ENCODE measurements around the gene LRRC8B. TPM values are rescaled to one million over a fixed set of nuclear protein-coding genes. Genes with fewer than 3 reads are reported as not detected.

Gene LRRC8B
- total RNA-seq, 1 experiment from 2014 or later: 24.2 TPM

DNA sequence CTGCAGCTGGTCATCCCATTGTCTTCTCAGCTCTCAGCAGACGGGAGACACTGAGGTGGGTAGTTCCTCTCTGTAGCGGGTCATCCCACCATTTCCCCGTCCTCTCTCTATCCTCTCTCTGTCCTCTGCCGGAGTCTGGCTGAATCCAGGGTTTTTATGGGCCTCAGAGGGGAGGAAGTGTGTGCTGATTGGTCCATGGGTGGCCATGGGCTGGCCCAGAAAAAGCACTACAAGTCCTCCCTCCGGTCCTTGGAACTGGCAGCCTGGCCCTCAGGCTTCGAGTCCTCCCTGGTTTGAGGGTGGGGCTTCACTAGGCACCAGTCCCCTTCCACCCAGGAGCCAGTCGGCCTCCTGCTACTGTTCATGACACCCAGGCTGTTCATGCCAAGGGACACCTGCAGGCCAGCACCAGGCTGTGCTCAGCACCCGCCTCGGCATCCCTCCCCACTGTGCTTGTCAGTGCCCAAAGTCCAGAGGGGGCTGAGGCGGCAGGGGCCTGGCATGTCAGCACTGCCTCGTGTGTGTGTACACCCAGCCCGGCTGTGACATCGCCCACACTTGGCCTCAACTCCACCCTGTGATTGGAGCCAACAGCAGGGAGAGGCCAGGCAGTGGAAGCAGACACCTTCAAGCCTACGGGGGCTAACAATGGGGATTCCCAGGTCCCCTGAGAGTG is 85.3 kb downstream of the LRRC8B start (continued):
- TF ChIP-seq ZNF423 (CRISPR knock-in tag; IDR thresholded peaks at IDR 0.05) (no peak), NR1H2 (CRISPR knock-in tag; IDR thresholded peaks at IDR 0.05) (no peak), ELF4 (CRISPR knock-in tag; IDR thresholded peaks at IDR 0.05; ENCODE audit: low read depth) (no peak)

DNA sequence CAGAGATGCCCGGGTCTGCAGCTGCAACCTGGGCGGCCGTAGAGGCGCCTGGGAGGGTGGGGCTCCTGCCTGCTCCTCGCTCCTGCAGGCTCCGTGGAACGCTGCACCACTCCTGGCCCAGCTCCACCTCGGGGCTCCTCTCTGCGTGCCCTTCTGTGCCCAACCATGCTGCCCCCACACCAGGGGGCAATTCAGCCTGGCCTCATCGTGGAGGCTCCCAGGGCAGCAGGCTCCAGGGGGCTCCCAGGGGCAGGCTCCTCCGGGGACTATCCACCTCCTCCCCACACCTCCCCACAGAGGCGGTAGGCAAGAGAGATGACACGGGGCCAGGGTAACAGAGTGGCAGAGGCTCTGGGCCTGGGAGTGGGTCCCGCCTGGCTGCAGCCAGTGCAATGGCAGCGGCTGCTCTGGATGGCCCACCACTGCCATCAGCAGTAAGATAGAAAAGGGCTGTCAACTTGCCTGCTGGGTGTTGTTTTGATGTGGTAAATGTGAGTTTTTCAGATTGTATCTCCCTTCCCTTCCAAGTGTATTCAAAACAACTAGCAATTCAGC is 85.9 kb downstream of the LRRC8B start:
- H3K36me3 Mint-ChIP-seq: no peaks in the 10 kb centered on the region
- H3K27ac Mint-ChIP-seq: no peak overlapping the region
- ChIA-PET CTCF (interaction anchor here (3.0 kb wide), 1 partner anchor 153 kb away, joined by 12 read pairs; no protein-coding TSS in a partner anchor), POLR2A (no interaction called here)
- H3K4me3 Mint-ChIP-seq: no peak overlapping the region
- ATAC-seq: peak; percentile 62
- no peaks in the 10 kb centered on the region for H3K9me3 Mint-ChIP-seq
- TF ChIP-seq JAZF1 (CRISPR knock-in tag; IDR thresholded peaks at IDR 0.05) (no peak), ZNF138 (CRISPR knock-in tag; conservative IDR thresholded peaks at IDR 0.05) (no peak), MYBL2 (CRISPR knock-in tag; IDR thresholded peaks at IDR 0.05) (no peak), RELA (CRISPR knock-in tag; IDR thresholded peaks at IDR 0.05; ENCODE audit: borderline replicate concordance) (no peak), SMAD4 (CRISPR knock-in tag; IDR thresholded peaks at IDR 0.05) (no peak), IRF2 (CRISPR knock-in tag; IDR thresholded peaks at IDR 0.05; ENCODE audit: borderline replicate concordance, low read depth) (no peak)
- TF ChIP-seq, protein P1, sequence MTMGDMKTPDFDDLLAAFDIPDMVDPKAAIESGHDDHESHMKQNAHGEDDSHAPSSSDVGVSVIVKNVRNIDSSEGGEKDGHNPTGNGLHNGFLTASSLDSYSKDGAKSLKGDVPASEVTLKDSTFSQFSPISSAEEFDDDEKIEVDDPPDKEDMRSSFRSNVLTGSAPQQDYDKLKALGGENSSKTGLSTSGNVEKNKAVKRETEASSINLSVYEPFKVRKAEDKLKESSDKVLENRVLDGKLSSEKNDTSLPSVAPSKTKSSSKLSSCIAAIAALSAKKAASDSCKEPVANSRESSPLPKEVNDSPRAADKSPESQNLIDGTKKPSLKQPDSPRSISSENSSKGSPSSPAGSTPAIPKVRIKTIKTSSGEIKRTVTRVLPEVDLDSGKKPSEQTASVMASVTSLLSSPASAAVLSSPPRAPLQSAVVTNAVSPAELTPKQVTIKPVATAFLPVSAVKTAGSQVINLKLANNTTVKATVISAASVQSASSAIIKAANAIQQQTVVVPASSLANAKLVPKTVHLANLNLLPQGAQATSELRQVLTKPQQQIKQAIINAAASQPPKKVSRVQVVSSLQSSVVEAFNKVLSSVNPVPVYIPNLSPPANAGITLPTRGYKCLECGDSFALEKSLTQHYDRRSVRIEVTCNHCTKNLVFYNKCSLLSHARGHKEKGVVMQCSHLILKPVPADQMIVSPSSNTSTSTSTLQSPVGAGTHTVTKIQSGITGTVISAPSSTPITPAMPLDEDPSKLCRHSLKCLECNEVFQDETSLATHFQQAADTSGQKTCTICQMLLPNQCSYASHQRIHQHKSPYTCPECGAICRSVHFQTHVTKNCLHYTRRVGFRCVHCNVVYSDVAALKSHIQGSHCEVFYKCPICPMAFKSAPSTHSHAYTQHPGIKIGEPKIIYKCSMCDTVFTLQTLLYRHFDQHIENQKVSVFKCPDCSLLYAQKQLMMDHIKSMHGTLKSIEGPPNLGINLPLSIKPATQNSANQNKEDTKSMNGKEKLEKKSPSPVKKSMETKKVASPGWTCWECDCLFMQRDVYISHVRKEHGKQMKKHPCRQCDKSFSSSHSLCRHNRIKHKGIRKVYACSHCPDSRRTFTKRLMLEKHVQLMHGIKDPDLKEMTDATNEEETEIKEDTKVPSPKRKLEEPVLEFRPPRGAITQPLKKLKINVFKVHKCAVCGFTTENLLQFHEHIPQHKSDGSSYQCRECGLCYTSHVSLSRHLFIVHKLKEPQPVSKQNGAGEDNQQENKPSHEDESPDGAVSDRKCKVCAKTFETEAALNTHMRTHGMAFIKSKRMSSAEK (CRISPR knock-in tag; IDR thresholded peaks at IDR 0.05; ENCODE audit: borderline replicate concordance): no peak
- H3K4me1 Mint-ChIP-seq: peaks cover 8% of the 10 kb centered on the region
- DNase-seq (ENCODE audit: low spot score): no peak
- no peaks in the 10 kb centered on the region for H3K27me3 Mint-ChIP-seq (ENCODE audit: low read depth)

DNA sequence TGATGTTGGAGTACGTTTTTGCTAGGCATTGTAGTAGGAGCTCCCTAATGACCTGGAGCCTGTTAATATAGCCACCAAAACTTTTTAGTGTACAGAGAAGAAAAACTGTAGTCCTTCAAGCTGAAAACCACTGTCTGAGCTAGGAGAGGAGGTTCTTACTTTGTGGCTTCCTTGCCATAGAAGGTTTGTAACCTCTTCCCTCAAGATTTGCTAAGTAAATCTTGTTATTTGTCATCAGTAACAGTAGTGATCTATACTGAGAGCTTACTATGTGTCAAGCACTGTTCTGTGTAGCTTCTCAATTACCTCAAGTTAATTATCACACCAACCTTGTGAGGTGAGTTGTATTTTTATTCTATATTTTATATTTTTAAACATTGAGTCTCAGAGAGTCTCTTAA is 87.1 kb downstream of the LRRC8B start:
- H3K9me3 Mint-ChIP-seq: peaks cover 5% of the 10 kb centered on the region
- peaks cover 10% of the 10 kb centered on the region for H3K36me3 Mint-ChIP-seq
- no peak for ATAC-seq
- TF ChIP-seq, protein P2, sequence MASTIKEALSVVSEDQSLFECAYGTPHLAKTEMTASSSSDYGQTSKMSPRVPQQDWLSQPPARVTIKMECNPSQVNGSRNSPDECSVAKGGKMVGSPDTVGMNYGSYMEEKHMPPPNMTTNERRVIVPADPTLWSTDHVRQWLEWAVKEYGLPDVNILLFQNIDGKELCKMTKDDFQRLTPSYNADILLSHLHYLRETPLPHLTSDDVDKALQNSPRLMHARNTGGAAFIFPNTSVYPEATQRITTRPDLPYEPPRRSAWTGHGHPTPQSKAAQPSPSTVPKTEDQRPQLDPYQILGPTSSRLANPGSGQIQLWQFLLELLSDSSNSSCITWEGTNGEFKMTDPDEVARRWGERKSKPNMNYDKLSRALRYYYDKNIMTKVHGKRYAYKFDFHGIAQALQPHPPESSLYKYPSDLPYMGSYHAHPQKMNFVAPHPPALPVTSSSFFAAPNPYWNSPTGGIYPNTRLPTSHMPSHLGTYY (CRISPR knock-in tag; IDR thresholded peaks at IDR 0.05): no peak
- TF ChIP-seq, protein P3, sequence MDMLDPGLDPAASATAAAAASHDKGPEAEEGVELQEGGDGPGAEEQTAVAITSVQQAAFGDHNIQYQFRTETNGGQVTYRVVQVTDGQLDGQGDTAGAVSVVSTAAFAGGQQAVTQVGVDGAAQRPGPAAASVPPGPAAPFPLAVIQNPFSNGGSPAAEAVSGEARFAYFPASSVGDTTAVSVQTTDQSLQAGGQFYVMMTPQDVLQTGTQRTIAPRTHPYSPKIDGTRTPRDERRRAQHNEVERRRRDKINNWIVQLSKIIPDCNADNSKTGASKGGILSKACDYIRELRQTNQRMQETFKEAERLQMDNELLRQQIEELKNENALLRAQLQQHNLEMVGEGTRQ (CRISPR knock-in tag; IDR thresholded peaks at IDR 0.05): no peak
- no peak overlapping the region for H3K4me3 Mint-ChIP-seq
- no peak for DNase-seq (ENCODE audit: low spot score)
- no peak overlapping the region for H3K27ac Mint-ChIP-seq
- H3K27me3 Mint-ChIP-seq (ENCODE audit: low read depth): no peaks in the 10 kb centered on the region
- ChIA-PET POLR2A (no interaction called here), CTCF (interaction anchor here (1.1 to 1.4 kb wide), 2 partner anchors 128 to 151 kb away, joined by 3 to 8 read pairs; no protein-coding TSS in a partner anchor)
- peaks cover 8% of the 10 kb centered on the region for H3K4me1 Mint-ChIP-seq

DNA sequence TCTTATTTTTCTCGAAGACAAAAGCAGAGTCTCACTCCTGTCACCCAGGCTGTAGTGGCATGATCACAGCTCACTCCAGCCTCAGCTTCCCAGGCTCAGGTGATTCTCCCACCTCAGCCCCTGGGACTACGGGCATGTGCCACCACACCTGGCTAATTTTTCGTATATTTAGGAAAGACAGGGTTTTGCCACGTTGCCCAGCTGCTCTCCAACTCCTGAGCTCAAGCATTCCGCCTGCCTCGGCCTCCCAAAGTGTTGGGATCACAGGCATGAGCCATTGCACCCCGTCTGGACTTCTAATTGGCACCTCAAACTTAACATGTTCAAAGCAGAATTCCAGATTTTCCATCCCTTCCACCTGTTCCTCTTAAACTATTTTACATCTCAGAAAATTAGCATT is 89.3 kb downstream of the LRRC8B start:
- POLR2A ChIA-PET: no interaction called here
- Mint-ChIP-seq H3K36me3 (peaks cover 31% of the 10 kb centered on the region), H3K9me3 (peaks cover 27% of the 10 kb centered on the region), H3K27ac (no peak overlapping the region), H3K4me1 (peaks cover 8% of the 10 kb centered on the region), H3K4me3 (no peak overlapping the region), H3K27me3 (ENCODE audit: low read depth) (no peaks in the 10 kb centered on the region)
- ATAC-seq (no peak), DNase-seq (ENCODE audit: low spot score) (no peak)
- CTCF ChIA-PET: interaction anchor here (1.2 to 1.3 kb wide), 2 partner anchors 130 to 149 kb away, joined by 3 to 4 read pairs; no protein-coding TSS in a partner anchor
- TF ChIP-seq RELA (CRISPR knock-in tag; IDR thresholded peaks at IDR 0.05; ENCODE audit: borderline replicate concordance) (no peak), PRRX2 (CRISPR knock-in tag; IDR thresholded peaks at IDR 0.05) (no peak), ZNF423 (CRISPR knock-in tag; IDR thresholded peaks at IDR 0.05) (no peak), CREB1 (CRISPR knock-in tag; IDR thresholded peaks at IDR 0.05) (no peak), ESRRA (CRISPR knock-in tag; IDR thresholded peaks at IDR 0.05; ENCODE audit: borderline replicate concordance) (no peak), MYBL2 (CRISPR knock-in tag; IDR thresholded peaks at IDR 0.05) (no peak), ZNF281 (CRISPR knock-in tag; IDR thresholded peaks at IDR 0.05) (no peak), FOXK1 (CRISPR knock-in tag; IDR thresholded peaks at IDR 0.05) (no peak), GTF2I (CRISPR knock-in tag; conservative IDR thresholded peaks at IDR 0.05) (no peak)
- TF ChIP-seq, protein P4, sequence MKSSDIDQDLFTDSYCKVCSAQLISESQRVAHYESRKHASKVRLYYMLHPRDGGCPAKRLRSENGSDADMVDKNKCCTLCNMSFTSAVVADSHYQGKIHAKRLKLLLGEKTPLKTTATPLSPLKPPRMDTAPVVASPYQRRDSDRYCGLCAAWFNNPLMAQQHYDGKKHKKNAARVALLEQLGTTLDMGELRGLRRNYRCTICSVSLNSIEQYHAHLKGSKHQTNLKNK (CRISPR knock-in tag; IDR thresholded peaks at IDR 0.05): no peak
- TF ChIP-seq, protein P5, sequence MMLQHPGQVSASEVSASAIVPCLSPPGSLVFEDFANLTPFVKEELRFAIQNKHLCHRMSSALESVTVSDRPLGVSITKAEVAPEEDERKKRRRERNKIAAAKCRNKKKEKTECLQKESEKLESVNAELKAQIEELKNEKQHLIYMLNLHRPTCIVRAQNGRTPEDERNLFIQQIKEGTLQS (CRISPR knock-in tag; conservative IDR thresholded peaks at IDR 0.05): no peak

All from WTC11 (cell line).